Neural cell (in vitro differentiated cells): Measurements from ENCODE around the gene CDK17. TPM values are rescaled to one million over a fixed set of nuclear protein-coding genes. Genes with fewer than 3 reads are reported as not detected.
"Not testable (repeated sequence)": the region's sequence is repeated elsewhere in the genome, so short reads cannot be mapped to it uniquely, and the experiment has no call there.

Experiments
- H2AFZ ChIP-seq: fragments of 200-600, 300-800 bp; sonication (generic), shearing (Covaris generic); 2 replicates; pipeline ENCODE4 v1.6.0; 2014; ENCODE audit warnings: low read depth, mild to moderate bottlenecking, antibody characterized with exemption, low read length, moderate library complexity
- H3F3A ChIP-seq: fragments of 200-600 bp; shearing (Covaris generic); 2 replicates; pipeline ENCODE4 v1.6.1; 2016; ENCODE audit warnings: mild to moderate bottlenecking, moderate library complexity, mixed read lengths, antibody characterized with exemption, low read length; ENCODE audit not compliant: insufficient read depth, poor library complexity, severe bottlenecking
- H3K27ac ChIP-seq: fragments of 200-600, 300-800 bp; sonication (generic), shearing (Covaris generic); 2 replicates; pipeline ENCODE4 v1.5.1; 2014; ENCODE audit warnings: mild to moderate bottlenecking, low read length, moderate library complexity
- H3K27me3 ChIP-seq: fragments of 300-800, 200-600 bp; sonication (generic), shearing (Covaris generic); 2 replicates; pipeline ENCODE4 v1.6.0; 2014; ENCODE audit warnings: mild to moderate bottlenecking, low read depth, low read length, moderate library complexity; ENCODE audit not compliant: insufficient read depth
- H3K36me3 ChIP-seq: fragments of 300-800, 200-600 bp; sonication (generic), shearing (Covaris generic); 2 replicates; pipeline ENCODE4 v1.5.1; 2014; ENCODE audit warnings: mild to moderate bottlenecking, antibody characterized with exemption, low read length, moderate library complexity; ENCODE audit not compliant: insufficient read depth
- H3K4me2 ChIP-seq: fragments of 300-800, 200-600 bp; sonication (generic), shearing (Covaris generic); 2 replicates; pipeline ENCODE4 v1.6.0; 2014; ENCODE audit warnings: mild to moderate bottlenecking, low read length
- H3K4me3 ChIP-seq: fragments of 300-800, 200-600 bp; sonication (generic), shearing (Covaris generic); 2 replicates; pipeline ENCODE4 v1.5.1; 2014; ENCODE audit warnings: mild to moderate bottlenecking, low read length, moderate library complexity
- H3K79me2 ChIP-seq: fragments of 200-600 bp; shearing (Covaris generic); replicated peaks from 2 replicates; pipeline ENCODE4 v1.6.0; 2014; ENCODE audit warnings: mild to moderate bottlenecking, low read length, moderate library complexity; ENCODE audit not compliant: insufficient read depth
- H3K9ac ChIP-seq: fragments of 300-800, 200-600 bp; sonication (generic), shearing (Covaris generic); 2 replicates; pipeline ENCODE4 v1.6.1; 2016; ENCODE audit warnings: mild to moderate bottlenecking, low read length, mixed read lengths
- H3K9me2 ChIP-seq: fragments of 200-600 bp; shearing (Covaris generic); 2 replicates; pipeline ENCODE4 v1.6.1; 2016; ENCODE audit warnings: mild to moderate bottlenecking, low read length, mixed read lengths; ENCODE audit not compliant: insufficient read depth
- H3K9me3 ChIP-seq: fragments of 200-600, 300-800 bp; sonication (generic), shearing (Covaris generic); 2 replicates; pipeline ENCODE4 v1.6.1; 2016; ENCODE audit warnings: mild to moderate bottlenecking, mixed run types, low read length, moderate library complexity, mixed read lengths
- H4K20me1 ChIP-seq: fragments of 200-600 bp; shearing (Covaris generic); 2 replicates; pipeline ENCODE4 v1.6.1; 2016; ENCODE audit warnings: mild to moderate bottlenecking, mixed run types; ENCODE audit not compliant: insufficient read depth
- EP300 ChIP-seq: fragments of 450-650 bp; conservative IDR thresholded peaks from 2 replicates; pipeline ENCODE4 v1.6.1; 2014; ENCODE audit warnings: antibody characterized with exemption, mild to moderate bottlenecking, moderate library complexity; ENCODE audit not compliant: poor library complexity, severe bottlenecking
- EZH2 ChIP-seq: fragments of 200-600, 300-800 bp; shearing (Covaris generic), sonication (generic); IDR thresholded peaks from 2 replicates; pipeline ENCODE4 v1.6.1; 2014; ENCODE audit warnings: antibody characterized with exemption, low read length, borderline replicate concordance, mild to moderate bottlenecking; ENCODE audit not compliant: insufficient read depth, poor library complexity, severe bottlenecking
- MXI1 ChIP-seq: fragments of 450-650 bp; conservative IDR thresholded peaks from 2 replicates; pipeline ENCODE4 v1.6.1; 2014; ENCODE audit warnings: antibody characterized with exemption, mild to moderate bottlenecking; ENCODE audit not compliant: poor library complexity, severe bottlenecking
- POLR2AphosphoS5 ChIP-seq: IDR thresholded peaks from 2 replicates; pipeline ENCODE4 v1.6.1; 2012
- RAD21 ChIP-seq: fragments of 450-650 bp; conservative IDR thresholded peaks from 2 replicates; pipeline ENCODE4 v1.6.1; 2014; ENCODE audit warnings: antibody characterized with exemption, mild to moderate bottlenecking, moderate library complexity
- SMC3 ChIP-seq: fragments of 450-650 bp; conservative IDR thresholded peaks from 2 replicates; pipeline ENCODE4 v1.6.1; 2014; ENCODE audit warnings: antibody characterized with exemption, mild to moderate bottlenecking, moderate library complexity; ENCODE audit not compliant: poor library complexity
- TAF1 ChIP-seq: IDR thresholded peaks from 2 replicates; pipeline ENCODE4 v1.6.1; 2012; ENCODE audit warnings: low read depth
- polyA plus RNA-seq: library from polyadenylated mRNA; depleted of rRNA; stranded (reverse); fragments of >200 nt; gene quantifications from 2 replicates; pipeline ENCODE4 v1.2.3, GENCODE V29; 2014
- TF ChIP-seq, protein P1 (sequence below): fragments of 450-650 bp; IDR thresholded peaks from 2 replicates; pipeline ENCODE4 v1.5.1; 2014; ENCODE audit warnings: antibody characterized with exemption, mild to moderate bottlenecking, moderate library complexity; ENCODE audit not compliant: poor library complexity, severe bottlenecking
- TF ChIP-seq, protein P2 (sequence below): IDR thresholded peaks from 2 replicates; pipeline ENCODE4 v1.6.1; 2012; ENCODE audit warnings: borderline replicate concordance

CDK17 gene
- polyA plus RNA-seq, 1 donor from 2014 or later: 119 TPM

DNA sequence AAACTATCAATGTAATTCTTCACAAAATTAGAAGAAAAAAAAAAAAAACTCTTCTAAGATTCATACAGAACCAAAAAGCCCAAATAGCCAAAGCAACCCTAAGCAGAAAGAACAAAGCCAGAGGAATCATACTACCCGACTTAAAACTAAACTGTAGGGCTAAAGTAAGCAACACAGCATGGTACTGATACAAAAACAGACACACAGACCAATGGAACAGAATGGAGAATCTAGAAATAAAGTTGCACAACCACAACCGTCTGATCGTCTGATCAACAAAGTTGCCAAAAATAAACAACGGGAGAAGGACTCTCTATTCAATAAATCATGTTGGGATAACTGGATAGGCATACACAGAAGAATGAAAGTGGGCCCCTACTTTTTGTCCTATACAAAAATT lies 16.9 kb downstream of the CDK17 start:
- peaks cover 86% of the 10 kb centered on the region for H3K79me2 ChIP-seq
- no peaks in the 10 kb centered on the region for H3K27me3 ChIP-seq
- no peak for TF ChIP-seq MXI1
- no peak for TF ChIP-seq POLR2AphosphoS5
- TF ChIP-seq, protein P1, sequence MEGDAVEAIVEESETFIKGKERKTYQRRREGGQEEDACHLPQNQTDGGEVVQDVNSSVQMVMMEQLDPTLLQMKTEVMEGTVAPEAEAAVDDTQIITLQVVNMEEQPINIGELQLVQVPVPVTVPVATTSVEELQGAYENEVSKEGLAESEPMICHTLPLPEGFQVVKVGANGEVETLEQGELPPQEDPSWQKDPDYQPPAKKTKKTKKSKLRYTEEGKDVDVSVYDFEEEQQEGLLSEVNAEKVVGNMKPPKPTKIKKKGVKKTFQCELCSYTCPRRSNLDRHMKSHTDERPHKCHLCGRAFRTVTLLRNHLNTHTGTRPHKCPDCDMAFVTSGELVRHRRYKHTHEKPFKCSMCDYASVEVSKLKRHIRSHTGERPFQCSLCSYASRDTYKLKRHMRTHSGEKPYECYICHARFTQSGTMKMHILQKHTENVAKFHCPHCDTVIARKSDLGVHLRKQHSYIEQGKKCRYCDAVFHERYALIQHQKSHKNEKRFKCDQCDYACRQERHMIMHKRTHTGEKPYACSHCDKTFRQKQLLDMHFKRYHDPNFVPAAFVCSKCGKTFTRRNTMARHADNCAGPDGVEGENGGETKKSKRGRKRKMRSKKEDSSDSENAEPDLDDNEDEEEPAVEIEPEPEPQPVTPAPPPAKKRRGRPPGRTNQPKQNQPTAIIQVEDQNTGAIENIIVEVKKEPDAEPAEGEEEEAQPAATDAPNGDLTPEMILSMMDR: no peak
- TF ChIP-seq, protein P2, sequence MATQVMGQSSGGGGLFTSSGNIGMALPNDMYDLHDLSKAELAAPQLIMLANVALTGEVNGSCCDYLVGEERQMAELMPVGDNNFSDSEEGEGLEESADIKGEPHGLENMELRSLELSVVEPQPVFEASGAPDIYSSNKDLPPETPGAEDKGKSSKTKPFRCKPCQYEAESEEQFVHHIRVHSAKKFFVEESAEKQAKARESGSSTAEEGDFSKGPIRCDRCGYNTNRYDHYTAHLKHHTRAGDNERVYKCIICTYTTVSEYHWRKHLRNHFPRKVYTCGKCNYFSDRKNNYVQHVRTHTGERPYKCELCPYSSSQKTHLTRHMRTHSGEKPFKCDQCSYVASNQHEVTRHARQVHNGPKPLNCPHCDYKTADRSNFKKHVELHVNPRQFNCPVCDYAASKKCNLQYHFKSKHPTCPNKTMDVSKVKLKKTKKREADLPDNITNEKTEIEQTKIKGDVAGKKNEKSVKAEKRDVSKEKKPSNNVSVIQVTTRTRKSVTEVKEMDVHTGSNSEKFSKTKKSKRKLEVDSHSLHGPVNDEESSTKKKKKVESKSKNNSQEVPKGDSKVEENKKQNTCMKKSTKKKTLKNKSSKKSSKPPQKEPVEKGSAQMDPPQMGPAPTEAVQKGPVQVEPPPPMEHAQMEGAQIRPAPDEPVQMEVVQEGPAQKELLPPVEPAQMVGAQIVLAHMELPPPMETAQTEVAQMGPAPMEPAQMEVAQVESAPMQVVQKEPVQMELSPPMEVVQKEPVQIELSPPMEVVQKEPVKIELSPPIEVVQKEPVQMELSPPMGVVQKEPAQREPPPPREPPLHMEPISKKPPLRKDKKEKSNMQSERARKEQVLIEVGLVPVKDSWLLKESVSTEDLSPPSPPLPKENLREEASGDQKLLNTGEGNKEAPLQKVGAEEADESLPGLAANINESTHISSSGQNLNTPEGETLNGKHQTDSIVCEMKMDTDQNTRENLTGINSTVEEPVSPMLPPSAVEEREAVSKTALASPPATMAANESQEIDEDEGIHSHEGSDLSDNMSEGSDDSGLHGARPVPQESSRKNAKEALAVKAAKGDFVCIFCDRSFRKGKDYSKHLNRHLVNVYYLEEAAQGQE: no peak
- TF ChIP-seq EZH2: no peak
- TF ChIP-seq TAF1: no peak
- TF ChIP-seq EP300: no peak
- no peak for TF ChIP-seq SMC3
- TF ChIP-seq RAD21: no peak
- no peaks in the 10 kb centered on the region for H3K9me2 ChIP-seq
- H3K4me2 ChIP-seq: no peak overlapping the region
- H4K20me1 ChIP-seq: no peaks in the 10 kb centered on the region
- H3K9ac ChIP-seq: no peak overlapping the region
- no peak overlapping the region for H2AFZ ChIP-seq
- H3K9me3 ChIP-seq: no peaks in the 10 kb centered on the region
- H3F3A ChIP-seq: no peaks in the 10 kb centered on the region
- H3K4me3 ChIP-seq: no peak overlapping the region
- H3K36me3 ChIP-seq: peaks cover 3% of the 10 kb centered on the region
- H3K27ac ChIP-seq: no peak overlapping the region

GRCh38 chr12:96379743-96380142 lies 20.5 kb downstream of the CDK17 start:
- not testable (repeated sequence) for H2AFZ ChIP-seq, H3K4me2 ChIP-seq, H3K36me3 ChIP-seq, H3K9ac ChIP-seq, H3K4me3 ChIP-seq, H3K27me3 ChIP-seq, H3K27ac ChIP-seq, H4K20me1 ChIP-seq, H3K9me3 ChIP-seq, H3K9me2 ChIP-seq, H3F3A ChIP-seq
- H3K79me2 ChIP-seq: peaks cover 94% of the 10 kb centered on the region

DNA sequence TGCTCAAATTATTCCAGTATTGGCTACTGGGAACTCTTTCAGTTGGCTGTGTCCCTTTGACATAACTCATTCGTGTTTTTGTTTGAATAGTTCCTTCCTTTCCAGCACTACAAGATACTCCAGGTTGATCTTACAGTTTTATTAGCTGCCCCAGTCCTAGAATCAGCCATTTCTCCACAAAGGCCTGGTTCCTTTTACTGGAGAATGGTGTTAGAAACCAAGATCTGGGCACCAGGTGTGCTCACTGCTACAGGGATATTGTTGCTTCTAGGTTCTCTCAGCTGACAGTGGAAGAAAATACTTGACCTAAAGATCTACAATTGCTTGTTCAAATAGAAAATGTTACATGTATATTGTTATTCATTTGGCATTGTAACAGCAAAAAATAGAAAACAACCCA lies 21.9 kb downstream of the CDK17 start:
- Histone ChIP-seq H3K27me3 (no peaks in the 10 kb centered on the region), H3K9ac (no peak overlapping the region), H3K4me2 (no peak overlapping the region), H3F3A (no peaks in the 10 kb centered on the region), H3K79me2 (peaks cover 87% of the 10 kb centered on the region), H2AFZ (no peak overlapping the region), H3K9me3 (no peaks in the 10 kb centered on the region), H3K27ac (no peak overlapping the region), H3K36me3 (peaks cover 5% of the 10 kb centered on the region), H3K4me3 (no peak overlapping the region), H3K9me2 (no peaks in the 10 kb centered on the region), H4K20me1 (no peaks in the 10 kb centered on the region)
- TF ChIP-seq POLR2AphosphoS5: no peak
- TF ChIP-seq RAD21: no peak
- TF ChIP-seq SMC3: no peak
- TF ChIP-seq, protein P2: no peak
- TF ChIP-seq EP300: no peak
- no peak for TF ChIP-seq TAF1
- TF ChIP-seq, protein P1: no peak
- no peak for TF ChIP-seq MXI1
- no peak for TF ChIP-seq EZH2
